HCT116 (cell line): ENCODE results near the gene SUZ12. TPM values are rescaled to one million over a fixed set of nuclear protein-coding genes. Genes with fewer than 3 reads are reported as not detected.

ENCODE experiments used
- ATAC-seq: fragments of 200-7000 bp; cut with Tn5 transposase; 2 replicates; pipeline ENCODE4 v1.9.1; 2020; ENCODE audit warnings: mild to moderate bottlenecking, moderate library complexity
- BruUV-seq: library from RNA; stranded (reverse); fragments of 400-500 nt; replicated peaks from 2 replicates; lab custom pipeline; 2021; lab: Mats Ljungman, UMichigan
- CTCF ChIA-PET: fragments of 300-600 bp; sonication (Branson Sonifier 250); formaldehyde crosslinking; loops from one replicate; lab custom pipeline; 2021; ENCODE audit warnings: antibody characterized with exemption; lab: Charles Lee
- POLR2A ChIA-PET: fragments of 300-600, 350-600 bp; sonication (Branson Sonifier 250); formaldehyde crosslinking; loops from one replicate; lab custom pipeline; 2021; ENCODE audit warnings: antibody characterized with exemption; lab: Charles Lee
- RAD21 ChIA-PET, 2 experiments: fragments of 300-600 bp; sonication (Branson Sonifier 250); formaldehyde crosslinking; loops; one replicate each; lab custom pipeline; 2023; ENCODE audit warnings: low total read pairs in 2 of 2; ENCODE audit not compliant: uncharacterized antibody in 2 of 2, unreplicated experiment in 2 of 2, low non-redundant PET in 1 of 2; lab: Charles Lee
- DNase-seq: peaks from one replicate; pipeline ENCODE4 v3.0.0-alpha.2; 2010; ENCODE audit warnings: low read depth, low spot score
- H2AFZ ChIP-seq: fragments of 200-600 bp; shearing (Covaris generic), sonication (generic); 2 replicates; pipeline ENCODE4 v1.6.1; 2017; ENCODE audit warnings: low read depth, mixed run types, mixed read lengths, antibody characterized with exemption, low read length; ENCODE audit not compliant: poor library complexity, severe bottlenecking
- H3K27ac ChIP-seq: 2 replicates; pipeline ENCODE4 v1.5.1; 2012; ENCODE audit warnings: low read depth, low read length
- H3K27me3 ChIP-seq: fragments of 200-600 bp; sonication (generic); 2 replicates; pipeline ENCODE4 v1.6.1; 2016; ENCODE audit warnings: mixed run types, low read length, mixed read lengths; ENCODE audit not compliant: insufficient read depth
- H3K36me3 ChIP-seq, 2 experiments: fragments of 200-500 bp in 1 of 2; fragments of 200-600 bp in 1 of 2; sonication (Bioruptor generic) in 1 of 2; sonication (generic) in 1 of 2; 2 replicates each; pipeline versions ENCODE4 v1.5.1 to v1.6.1; 2014 to 2016; ENCODE audit warnings: low read length in 2 of 2, inconsistent platforms in 1 of 2, mixed read lengths in 1 of 2, mixed run types in 1 of 2; ENCODE audit not compliant: insufficient read depth in 2 of 2, control insufficient read depth in 1 of 2
- H3K4me1 ChIP-seq, 2 experiments: fragments of 200-600 bp in 1 of 2; sonication (generic) in 1 of 2; 2 replicates each; pipeline versions ENCODE4 v1.5.1 to v1.6.1; 2012 to 2017; ENCODE audit warnings: low read length in 2 of 2, inconsistent platforms in 1 of 2, mild to moderate bottlenecking in 1 of 2, mixed read lengths in 1 of 2, mixed run types in 1 of 2, moderate library complexity in 1 of 2; ENCODE audit not compliant: insufficient read depth in 2 of 2, control insufficient read depth in 1 of 2
- H3K4me2 ChIP-seq: fragments of 200-600 bp; sonication (generic); 2 replicates; pipeline ENCODE4 v1.6.1; 2017; ENCODE audit warnings: mixed run types, low read length, mixed read lengths
- H3K4me3 ChIP-seq, 2 experiments: fragments of 200-600 bp in 1 of 2; sonication (generic) in 1 of 2; replicated peaks in 1 of 2; 2 replicates each; pipeline ENCODE4 v1.5.1; 2011 to 2016; ENCODE audit warnings: low read length in 2 of 2, control low read depth in 1 of 2, low read depth in 1 of 2, mild to moderate bottlenecking in 1 of 2, mixed read lengths in 1 of 2, mixed run types in 1 of 2
- H3K79me2 ChIP-seq: fragments of 200-600 bp; sonication (generic); 2 replicates; pipeline ENCODE4 v1.6.1; 2017; ENCODE audit warnings: mild to moderate bottlenecking, mixed run types, low read length, moderate library complexity, mixed read lengths; ENCODE audit not compliant: insufficient read depth
- H3K9ac ChIP-seq: fragments of 200-600 bp; sonication (generic); 2 replicates; pipeline ENCODE4 v1.6.1; 2016; ENCODE audit warnings: low read length, mixed read lengths
- H3K9me2 ChIP-seq: fragments of 200-600 bp; sonication (generic), shearing (Covaris generic); 2 replicates; pipeline ENCODE4 v1.6.1; 2017; ENCODE audit warnings: mixed run types, mild to moderate bottlenecking, moderate library complexity; ENCODE audit not compliant: insufficient read depth
- H3K9me3 ChIP-seq, 2 experiments: fragments of 200-500 bp in 1 of 2; fragments of 200-600 bp in 1 of 2; sonication (Bioruptor generic) in 1 of 2; sonication (generic) in 1 of 2; 2 replicates each; pipeline ENCODE4 v1.6.1; 2014 to 2017; ENCODE audit warnings: low read length in 2 of 2, mixed read lengths in 2 of 2, inconsistent platforms in 1 of 2, low read depth in 1 of 2, mild to moderate bottlenecking in 1 of 2, mixed run types in 1 of 2, moderate library complexity in 1 of 2; ENCODE audit not compliant: control insufficient read depth in 1 of 2, insufficient read depth in 1 of 2
- H4K20me1 ChIP-seq: fragments of 200-600 bp; sonication (generic), shearing (Covaris generic); 2 replicates; pipeline ENCODE4 v1.6.1; 2017; ENCODE audit warnings: mixed run types, mild to moderate bottlenecking, moderate library complexity; ENCODE audit not compliant: insufficient read depth
- EZH2 ChIP-seq: fragments of 200-600 bp; sonication (generic); IDR thresholded peaks from 2 replicates; pipeline ENCODE4 v1.6.1; 2017; ENCODE audit warnings: antibody characterized with exemption, mixed run types
- FOSL1 ChIP-seq: IDR thresholded peaks from 2 replicates; pipeline ENCODE4 v1.6.1; 2012; ENCODE audit warnings: low read depth
- POLR2AphosphoS5 ChIP-seq: IDR thresholded peaks from 2 replicates; pipeline ENCODE4 v1.6.1; 2011; ENCODE audit warnings: mild to moderate bottlenecking, low read depth, low read length, moderate library complexity
- SIN3A ChIP-seq: IDR thresholded peaks from 2 replicates; pipeline ENCODE4 v1.6.1; 2012; ENCODE audit warnings: low read depth
- SP1 ChIP-seq: IDR thresholded peaks from 2 replicates; pipeline ENCODE4 v1.6.1; 2012; ENCODE audit warnings: low read depth
- SRF ChIP-seq: IDR thresholded peaks from 2 replicates; pipeline ENCODE4 v1.6.1; 2012; ENCODE audit warnings: low read depth
- TCF7L2 ChIP-seq: IDR thresholded peaks from 2 replicates; pipeline ENCODE4 v1.7.0; 2011; ENCODE audit warnings: borderline replicate concordance, inconsistent platforms; ENCODE audit not compliant: insufficient read depth, insufficient read length; ENCODE audit errors: extremely low read depth
- ZFX ChIP-seq: fragments of 450-650 bp; IDR thresholded peaks from 2 replicates; pipeline ENCODE4 v1.6.1; 2017
- intact Hi-C: fragments of 100-400 bp; cut with micrococcal nuclease; formaldehyde crosslinking; loops from 2 replicates; pipeline ENCODE4 v1.10.0; 2022
- total RNA-seq: library from RNA; stranded (reverse); gene quantifications from one replicate; pipeline ENCODE4 v1.2.1, GENCODE V29; 2021; ENCODE audit not compliant: unreplicated experiment
- TF ChIP-seq, protein P1 (sequence below): IDR thresholded peaks from 2 replicates; pipeline ENCODE4 v1.6.1; 2011; ENCODE audit warnings: mild to moderate bottlenecking, low read length, moderate library complexity; ENCODE audit not compliant: insufficient replicate concordance; ENCODE audit errors: extremely low read depth
- TF ChIP-seq, protein P2 (sequence below): IDR thresholded peaks from 2 replicates; pipeline ENCODE4 v1.6.1; 2012

SUZ12 gene
- total RNA-seq, 1 experiment from 2014 or later = 44.9 TPM

DNA sequence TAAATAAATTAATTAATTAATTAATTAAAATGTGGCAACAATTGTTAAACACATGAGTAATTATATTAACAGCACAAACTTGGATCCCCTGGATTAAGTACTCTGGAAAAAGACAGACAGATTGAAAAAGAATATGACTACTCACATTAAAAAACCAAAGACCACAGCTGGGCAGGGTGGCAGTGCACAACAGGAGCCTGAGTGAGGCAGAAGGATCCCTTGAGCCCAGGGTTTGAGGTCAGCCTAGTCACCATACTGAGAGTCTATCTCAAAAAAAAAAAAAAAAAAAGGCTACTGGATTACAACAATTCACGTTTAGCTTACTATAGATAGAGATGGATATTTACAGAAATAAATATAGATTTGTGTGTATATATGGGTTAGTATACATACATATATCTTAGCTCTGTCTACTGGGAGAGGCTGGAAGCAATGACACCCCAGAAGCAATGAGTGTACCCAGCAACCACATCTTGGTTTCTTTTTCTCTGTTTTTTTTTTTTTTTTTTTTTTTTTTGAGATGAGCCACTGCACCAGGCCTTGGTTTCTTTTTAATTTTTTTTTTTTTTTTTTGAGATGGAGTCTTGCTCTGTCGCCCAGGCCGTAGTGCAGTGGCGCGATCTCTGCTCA lies 10.6 kb upstream of the SUZ12 start:
- no peaks in the 10 kb centered on the region for H3K36me3 ChIP-seq
- H3K9me3 ChIP-seq = no peaks in the 10 kb centered on the region
- ATAC-seq = no peak
- CTCF ChIA-PET = no interaction called here
- H3K27me3 ChIP-seq = no peaks in the 10 kb centered on the region
- H3K4me1 ChIP-seq = no peaks in the 10 kb centered on the region
- RAD21 ChIA-PET = no interaction called here
- H4K20me1 ChIP-seq = no peaks in the 10 kb centered on the region
- no TSS peak for BruUV-seq
- no peaks in the 10 kb centered on the region for H3K79me2 ChIP-seq
- no peak for DNase-seq
- no peak overlapping the region for H3K4me2 ChIP-seq
- intact Hi-C loops = no loop called here
- H3K9ac ChIP-seq = no peak overlapping the region
- H3K4me3 ChIP-seq = no peak overlapping the region
- H2AFZ ChIP-seq = no peak overlapping the region
- POLR2A ChIA-PET = interaction anchor here (0.7 kb wide), 1 partner anchor 665 kb away, joined by 5 read pairs; no protein-coding TSS in a partner anchor
- TF ChIP-seq, protein P1, sequence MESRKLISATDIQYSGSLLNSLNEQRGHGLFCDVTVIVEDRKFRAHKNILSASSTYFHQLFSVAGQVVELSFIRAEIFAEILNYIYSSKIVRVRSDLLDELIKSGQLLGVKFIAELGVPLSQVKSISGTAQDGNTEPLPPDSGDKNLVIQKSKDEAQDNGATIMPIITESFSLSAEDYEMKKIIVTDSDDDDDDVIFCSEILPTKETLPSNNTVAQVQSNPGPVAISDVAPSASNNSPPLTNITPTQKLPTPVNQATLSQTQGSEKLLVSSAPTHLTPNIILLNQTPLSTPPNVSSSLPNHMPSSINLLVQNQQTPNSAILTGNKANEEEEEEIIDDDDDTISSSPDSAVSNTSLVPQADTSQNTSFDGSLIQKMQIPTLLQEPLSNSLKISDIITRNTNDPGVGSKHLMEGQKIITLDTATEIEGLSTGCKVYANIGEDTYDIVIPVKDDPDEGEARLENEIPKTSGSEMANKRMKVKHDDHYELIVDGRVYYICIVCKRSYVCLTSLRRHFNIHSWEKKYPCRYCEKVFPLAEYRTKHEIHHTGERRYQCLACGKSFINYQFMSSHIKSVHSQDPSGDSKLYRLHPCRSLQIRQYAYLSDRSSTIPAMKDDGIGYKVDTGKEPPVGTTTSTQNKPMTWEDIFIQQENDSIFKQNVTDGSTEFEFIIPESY = no peak
- TF ChIP-seq SRF = no peak
- no peak for TF ChIP-seq SP1
- TF ChIP-seq SIN3A = no peak
- TF ChIP-seq POLR2AphosphoS5 = no peak
- TF ChIP-seq EZH2 = no peak
- TF ChIP-seq ZFX = no peak
- TF ChIP-seq FOSL1 = no peak
- TF ChIP-seq TCF7L2 = no peak
- TF ChIP-seq, protein P2, sequence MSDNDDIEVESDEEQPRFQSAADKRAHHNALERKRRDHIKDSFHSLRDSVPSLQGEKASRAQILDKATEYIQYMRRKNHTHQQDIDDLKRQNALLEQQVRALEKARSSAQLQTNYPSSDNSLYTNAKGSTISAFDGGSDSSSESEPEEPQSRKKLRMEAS = no peak
- no peak overlapping the region for H3K27ac ChIP-seq
- H3K9me2 ChIP-seq = no peaks in the 10 kb centered on the region
